Activated CD4-positive, alpha-beta T cell treated with anti-CD3 and anti-CD28 coated beads, Interleukin-2, amount 50 U/mL, for 1 hour (primary cell): ENCODE results near the gene PHC1.
"Not testable (repeated sequence)": the region's sequence is repeated elsewhere in the genome, so short reads cannot be mapped to it uniquely, and the experiment has no call there.

Source experiments
- DNase-seq: peaks from one replicate; pipeline ENCODE4 v3.0.0-alpha.2; 2020

Gene PHC1

GRCh38 chr12:8911606-8912268 is 2.6 kb upstream of the PHC1 start:
- DNase-seq: no peak

GRCh38 chr12:8912914-8913313 is 1.4 kb upstream of the PHC1 start:
- DNase-seq: peak; percentile 8

GRCh38 chr12:8913702-8914032 is 642 bp upstream of the PHC1 start:
- DNase-seq: no peak

- DNase-seq: peak; percentile 49
Observed at GRCh38 chr12:8914716-8915526, 612 bp downstream of the PHC1 start.

GRCh38 chr12:8916154-8916553 is 1.8 kb downstream of the PHC1 start:
- no peak for DNase-seq

GRCh38 chr12:8917031-8917430 is 2.7 kb downstream of the PHC1 start:
- DNase-seq: no peak

GRCh38 chr12:8917751-8918150 is 3.4 kb downstream of the PHC1 start:
- DNase-seq: no peak

GRCh38 chr12:8919643-8920042 is 5.3 kb downstream of the PHC1 start:
- not testable (repeated sequence) for DNase-seq

GRCh38 chr12:8922544-8922943 is 8.2 kb downstream of the PHC1 start:
- DNase-seq: no peak

- DNase-seq: not testable (repeated sequence)
Observed at GRCh38 chr12:8930655-8931323, 16.5 kb downstream of the PHC1 start.

GRCh38 chr12:8932464-8932863 is 18.2 kb downstream of the PHC1 start:
- not testable (repeated sequence) for DNase-seq

GRCh38 chr12:8934080-8934479 is 19.8 kb downstream of the PHC1 start:
- DNase-seq: not testable (repeated sequence)

- no peak for DNase-seq
Observed at GRCh38 chr12:8936735-8937134, 22.4 kb downstream of the PHC1 start.

- not testable (repeated sequence) for DNase-seq
Observed at GRCh38 chr12:8937842-8938442, 23.6 kb downstream of the PHC1 start.

- no peak for DNase-seq
Observed at GRCh38 chr12:8941691-8942478, 27.6 kb downstream of the PHC1 start.

- no peak for DNase-seq
Observed at GRCh38 chr12:8943565-8944186, 29.4 kb downstream of the PHC1 start.

GRCh38 chr12:8946733-8947132 is 32.4 kb downstream of the PHC1 start:
- DNase-seq: no peak

GRCh38 chr12:8947737-8948136 is 33.4 kb downstream of the PHC1 start:
- DNase-seq: no peak

- DNase-seq: no peak
Observed at GRCh38 chr12:8948701-8949341, 34.5 kb downstream of the PHC1 start.

- DNase-seq: peak; percentile 85
Observed at GRCh38 chr12:8949342-8950220, 35.3 kb downstream of the PHC1 start, which contains the start of gene M6PR. Gene M6PR (minus strand): TSS chr12:8949645. CDS start chr12:8946404, 3,241 bp downstream.

- no peak for DNase-seq
Observed at GRCh38 chr12:8950221-8950527, 35.9 kb downstream of the PHC1 start.
